Fibroblast of skin of left biceps (primary cell): ENCODE data around the gene TMSB10.
"Not testable (repeated sequence)": the region's sequence is repeated elsewhere in the genome, so short reads cannot be mapped to it uniquely, and the experiment has no call there.

Experiments used
- DNase-seq, 2 experiments: peaks; one replicate each; pipeline ENCODE4 v3.0.0-alpha.2; 2013; ENCODE audit warnings: low read depth in 2 of 2

Gene TMSB10

DNA sequence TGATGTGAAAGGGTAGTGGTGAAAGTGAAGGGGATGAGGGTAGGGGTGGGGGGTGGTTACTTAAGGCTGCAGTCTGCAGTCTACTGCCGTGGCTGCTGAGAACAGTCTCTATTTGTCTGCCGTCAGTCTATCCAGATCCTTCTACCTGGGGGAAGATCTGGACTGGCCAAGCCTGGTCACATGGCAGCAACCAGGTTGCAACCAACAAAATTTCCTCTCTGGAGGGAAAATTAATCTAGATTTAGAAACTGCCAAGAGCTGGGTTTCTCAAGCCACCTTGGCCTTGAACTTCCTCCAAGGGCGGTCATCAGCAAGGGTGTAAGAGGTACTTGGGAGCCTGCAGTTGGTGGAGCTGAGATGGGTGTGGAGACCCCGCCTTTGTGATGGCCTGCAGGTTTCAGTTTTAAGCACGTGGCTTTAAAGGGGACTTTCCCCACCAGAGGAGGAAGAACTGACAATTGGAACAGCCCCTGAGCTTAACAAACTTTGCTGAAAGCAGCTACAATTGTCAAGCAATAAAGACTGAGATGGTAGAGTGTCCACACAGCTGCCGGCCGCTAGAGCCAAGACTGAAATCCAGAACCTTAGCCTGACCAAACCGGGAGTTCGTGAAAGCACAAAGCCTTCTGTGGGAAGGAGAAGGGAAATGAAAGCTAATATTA lies 34.1 kb downstream of the TMSB10 start:
- DNase-seq, result no peak

DNA sequence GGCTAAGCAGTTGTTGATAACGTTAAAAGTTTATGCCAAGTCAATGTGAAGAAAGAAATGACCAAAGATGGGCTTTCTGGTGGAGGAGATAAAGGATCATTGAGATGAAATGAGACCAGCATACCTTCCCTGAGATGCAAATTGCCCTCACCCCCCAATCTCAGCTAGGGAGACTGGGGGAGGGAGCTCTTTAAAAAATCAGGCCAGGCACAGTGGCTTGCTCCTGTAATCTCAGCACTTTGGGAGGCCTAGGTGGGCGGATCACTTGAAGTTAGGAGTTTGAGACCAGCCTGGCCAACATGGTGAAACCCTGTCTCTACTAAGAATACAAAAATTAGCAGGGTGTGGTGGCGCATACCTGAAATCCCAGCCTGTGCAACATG lies 34.6 kb downstream of the TMSB10 start:
- DNase-seq, result no peak

DNA sequence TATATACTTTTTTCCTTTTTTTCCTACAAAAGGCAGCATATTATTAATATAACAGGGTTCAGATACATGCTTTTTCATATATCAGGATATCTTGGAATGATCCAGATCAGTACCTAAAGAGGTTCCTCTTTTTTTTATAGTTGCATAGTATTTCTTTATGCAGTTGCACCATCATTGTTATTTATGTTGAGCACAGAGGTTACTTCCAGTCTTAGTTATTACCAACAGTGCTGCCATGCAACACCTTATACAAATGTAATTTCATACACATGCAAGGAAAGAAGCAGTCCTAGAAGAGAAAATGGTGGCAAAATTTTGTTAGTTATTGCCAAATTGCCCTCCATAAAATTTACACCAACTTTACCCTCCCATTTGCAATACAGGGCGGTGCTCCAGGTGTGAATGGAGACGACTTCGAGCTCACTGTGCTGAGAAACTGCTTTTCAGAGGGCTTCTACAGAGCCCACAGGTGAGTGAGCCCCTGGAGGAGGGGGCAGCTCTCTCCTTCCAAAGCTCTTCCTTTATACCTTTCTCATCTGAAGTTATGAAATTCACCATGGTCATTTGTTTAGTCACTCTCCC lies 35.5 kb downstream of the TMSB10 start:
- no peak for DNase-seq

DNA sequence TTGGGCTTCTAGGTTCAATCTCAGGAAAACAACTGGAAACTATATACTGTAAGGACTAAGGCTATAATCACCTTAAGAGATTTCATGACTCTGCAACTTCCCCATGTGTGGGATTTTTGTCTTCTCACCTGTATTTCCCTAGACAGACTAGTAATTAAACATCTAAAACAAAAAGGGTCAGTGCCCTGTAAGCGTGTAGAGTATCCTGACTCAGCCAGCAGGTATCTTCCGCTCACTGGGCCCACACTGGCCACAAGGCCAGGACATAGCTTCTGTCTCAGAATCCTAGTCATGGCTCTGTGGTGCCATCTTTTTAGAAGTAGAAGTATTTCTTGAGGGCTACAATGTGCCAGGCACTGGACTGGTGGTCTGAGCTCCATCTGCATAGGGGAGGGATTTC lies 36.7 kb downstream of the TMSB10 start:
- DNase-seq, result no peak

DNA sequence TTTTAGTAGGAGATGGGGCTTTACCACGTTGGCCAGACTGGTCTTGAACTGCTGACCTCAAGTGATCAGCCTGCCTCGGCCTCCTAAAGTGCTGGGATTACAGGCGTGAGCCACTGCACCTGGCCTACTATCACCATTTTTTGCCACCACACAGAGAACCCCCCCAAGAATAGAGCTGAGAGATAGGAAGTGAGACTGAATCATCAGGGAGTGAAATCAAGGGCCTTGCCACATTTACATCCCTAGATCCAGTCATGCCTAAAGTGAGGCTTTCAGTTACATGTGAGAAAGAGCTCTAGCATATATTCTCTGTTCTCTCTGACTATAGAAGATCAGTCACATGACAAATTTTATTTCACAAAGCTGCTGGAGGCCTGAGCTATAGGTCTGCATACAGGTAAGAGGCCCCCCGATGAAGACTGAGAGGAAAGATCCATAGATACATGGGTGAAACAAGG lies 37.5 kb downstream of the TMSB10 start:
- no peak for DNase-seq

DNA sequence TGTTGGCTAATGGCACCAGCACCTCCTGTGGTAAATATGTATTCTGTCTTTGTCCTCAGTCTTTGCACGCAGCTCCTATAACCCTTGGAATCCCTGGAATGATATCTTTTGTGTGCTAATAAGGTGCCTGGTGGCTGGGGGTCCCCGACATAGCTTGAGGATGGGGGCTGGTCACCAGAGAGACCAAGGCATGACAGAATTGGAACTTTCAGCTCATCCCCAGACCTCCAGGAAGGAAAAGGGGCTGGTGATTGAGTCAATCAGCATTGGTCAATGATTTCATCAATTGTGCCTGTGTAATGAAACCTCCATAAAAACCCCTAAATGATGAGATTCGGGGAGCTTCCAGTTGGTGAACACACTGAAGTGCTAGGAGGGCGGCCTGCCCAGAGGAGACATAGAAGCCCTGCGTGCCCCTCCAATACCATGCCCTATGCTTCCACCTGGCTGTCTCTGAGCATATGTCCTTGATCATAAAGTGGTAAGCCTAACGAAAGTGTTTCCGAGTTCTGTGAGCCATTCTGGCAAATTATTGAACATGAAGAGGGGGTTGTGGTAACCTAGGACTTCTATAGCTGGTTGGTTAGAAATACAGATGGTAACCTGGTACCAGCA lies 38.9 kb downstream of the TMSB10 start:
- no peak for DNase-seq

DNA sequence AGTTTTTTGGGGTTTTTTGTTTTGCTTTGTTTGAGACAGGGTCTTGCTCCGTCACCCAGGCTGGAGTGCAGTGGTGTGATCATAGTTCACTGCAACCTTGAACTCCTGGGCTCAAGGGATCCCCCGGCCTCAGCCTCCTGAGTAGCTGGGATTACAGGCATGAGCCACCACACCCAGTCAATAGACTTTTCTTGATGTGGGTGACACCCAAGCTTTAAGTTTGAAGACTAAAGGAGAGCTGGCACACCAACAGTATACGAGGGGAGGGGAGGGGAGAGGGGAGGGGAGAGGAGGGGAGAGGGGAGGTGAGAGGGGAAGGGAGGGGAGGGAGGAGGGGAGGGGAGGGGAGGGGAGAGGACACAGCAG lies 40.4 kb downstream of the TMSB10 start:
- not testable (repeated sequence) for DNase-seq

DNA sequence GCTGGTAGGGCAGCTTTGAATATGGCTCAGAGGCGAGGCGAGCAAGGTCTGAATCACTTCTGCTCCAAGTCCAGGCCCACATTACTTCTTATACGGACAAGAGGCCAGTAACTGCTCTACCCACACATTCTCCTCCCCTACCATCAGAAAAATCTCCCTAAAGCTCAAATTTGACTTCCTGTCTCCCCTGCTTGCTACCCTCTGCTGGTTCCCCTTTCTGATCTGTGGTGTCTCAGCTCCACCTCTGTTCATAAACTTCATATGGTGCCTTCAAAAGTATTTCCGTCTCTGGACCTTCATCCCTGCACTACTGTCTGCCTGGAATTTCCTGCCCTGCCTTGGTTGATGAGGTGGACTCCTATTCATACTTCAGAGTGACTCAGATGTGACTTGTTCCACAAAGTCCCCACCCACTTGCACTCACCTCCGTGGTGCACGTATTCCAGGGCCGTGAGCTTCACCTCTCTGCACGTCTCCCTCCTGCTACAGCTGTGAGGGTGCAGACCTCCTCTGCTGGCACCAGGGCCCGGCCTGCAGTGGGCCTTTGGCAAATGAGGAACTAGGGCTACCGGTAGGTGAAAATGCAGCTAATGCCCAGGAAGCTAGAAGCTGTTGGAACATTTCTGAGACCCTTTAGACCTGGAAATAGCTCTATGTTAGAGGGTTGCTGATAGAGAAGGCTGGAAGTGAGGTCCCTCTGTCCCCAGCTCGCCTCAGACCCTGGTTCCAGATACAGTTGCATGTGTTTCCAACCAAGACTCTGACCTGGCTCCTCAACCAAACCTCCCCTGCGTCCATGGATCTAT lies 41.0 kb downstream of the TMSB10 start:
- no peak for DNase-seq

DNA sequence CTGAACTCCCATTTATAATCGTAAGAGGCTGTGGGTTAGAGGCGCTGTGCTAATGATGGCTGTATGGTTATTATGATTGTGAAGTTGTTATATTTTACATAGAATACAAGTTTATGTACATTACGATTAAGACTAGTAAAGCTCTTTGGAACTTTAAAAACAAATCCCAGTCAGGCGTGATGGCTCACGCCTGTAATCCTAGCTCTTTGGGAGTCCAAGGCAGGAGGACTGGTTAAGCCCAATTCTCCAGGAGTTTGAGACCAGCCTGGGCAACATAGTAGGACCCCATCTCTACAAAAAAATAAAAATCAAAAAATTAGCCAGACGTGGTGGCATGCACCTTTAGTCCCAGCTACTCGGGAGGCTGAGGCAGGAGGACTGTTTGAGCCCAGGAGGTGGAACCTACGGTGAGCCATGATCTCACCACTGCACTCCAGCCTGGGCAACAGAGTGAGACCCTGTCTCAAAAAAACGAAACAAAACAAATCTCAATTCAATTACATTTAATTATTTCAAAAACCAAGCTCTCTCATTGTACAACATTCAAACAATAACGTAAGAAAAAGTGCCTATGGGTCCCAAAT lies 41.6 kb downstream of the TMSB10 start:
- no peak for DNase-seq

DNA sequence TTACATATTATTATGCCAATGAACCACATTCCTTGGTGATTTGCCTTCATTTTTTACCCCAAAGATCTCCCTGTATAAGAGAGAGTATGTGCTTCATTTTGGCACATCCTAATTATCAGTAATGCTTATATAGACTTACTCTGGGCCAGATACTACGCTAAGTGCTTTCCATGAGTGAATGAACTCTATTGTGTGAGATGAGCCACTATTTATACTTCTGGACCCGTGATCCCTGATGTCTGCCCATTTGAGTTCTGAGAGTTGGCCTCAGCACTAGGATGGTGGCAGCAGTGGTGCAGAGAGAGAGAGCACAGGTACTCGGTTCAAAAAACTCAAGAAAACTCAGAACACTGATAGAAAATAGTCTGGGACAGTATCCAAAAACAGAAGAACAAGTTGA lies 48.1 kb downstream of the TMSB10 start:
- DNase-seq, result no peak

DNA sequence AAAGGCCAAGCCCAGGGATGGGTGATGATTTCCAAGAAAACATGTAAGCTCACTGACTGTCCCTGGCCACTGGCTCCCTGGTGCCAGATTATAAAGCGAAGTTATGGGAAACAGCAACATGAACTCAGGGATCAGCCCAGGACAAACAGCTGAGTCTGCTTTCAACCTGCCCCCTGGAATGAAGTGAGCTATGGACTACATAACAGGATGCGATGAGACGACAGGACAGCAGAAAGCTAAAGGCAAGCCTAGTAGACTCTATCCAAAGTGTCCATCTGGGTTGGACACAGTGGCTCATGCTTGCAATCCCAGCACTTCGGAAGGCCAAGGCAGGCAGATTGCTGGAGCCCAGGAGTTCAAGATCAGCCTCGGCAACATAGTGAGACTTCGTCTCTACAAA lies 48.9 kb downstream of the TMSB10 start:
- DNase-seq, result no peak
